Middle frontal gyrus (tissue), 1 donor: Measurements from ENCODE around the gene RBMS3.
"Not testable (repeated sequence)": the region's sequence is repeated elsewhere in the genome, so short reads cannot be mapped to it uniquely, and the experiment has no call there.

ENCODE experiments used
- DNase-seq: peaks from one replicate; pipeline ENCODE4 v3.0.0-alpha.2; 2015; ENCODE audit warnings: low spot score; ENCODE audit errors: extremely low spot score

The RBMS3 gene

GRCh38 chr3:29337565-29337964, 56.7 kb downstream of the RBMS3 start:
- no peak for DNase-seq

GRCh38 chr3:29338377-29338776, 57.5 kb downstream of the RBMS3 start:
- no peak for DNase-seq

GRCh38 chr3:29339016-29339833, 58.4 kb downstream of the RBMS3 start:
- no peak for DNase-seq

DNA sequence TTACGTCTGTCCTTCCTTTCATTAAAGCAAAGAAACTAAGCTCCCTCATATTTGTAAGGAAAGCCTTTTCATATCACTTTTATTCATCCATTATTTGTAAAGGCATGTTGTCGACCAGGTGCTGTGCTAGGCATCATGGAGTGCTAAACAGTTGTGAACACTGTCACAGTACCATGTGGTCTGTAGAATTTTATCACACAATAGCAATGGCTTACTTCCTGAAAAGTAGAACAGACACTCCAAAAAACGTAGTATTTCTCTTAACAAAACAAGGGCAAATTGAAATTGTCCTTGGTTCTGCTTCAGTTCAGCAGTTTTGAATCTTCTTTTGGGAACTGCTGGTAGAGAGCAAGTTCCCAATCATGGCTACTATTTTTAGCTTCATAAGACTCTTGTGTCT, 63.3 kb downstream of the RBMS3 start:
- no peak for DNase-seq

DNA sequence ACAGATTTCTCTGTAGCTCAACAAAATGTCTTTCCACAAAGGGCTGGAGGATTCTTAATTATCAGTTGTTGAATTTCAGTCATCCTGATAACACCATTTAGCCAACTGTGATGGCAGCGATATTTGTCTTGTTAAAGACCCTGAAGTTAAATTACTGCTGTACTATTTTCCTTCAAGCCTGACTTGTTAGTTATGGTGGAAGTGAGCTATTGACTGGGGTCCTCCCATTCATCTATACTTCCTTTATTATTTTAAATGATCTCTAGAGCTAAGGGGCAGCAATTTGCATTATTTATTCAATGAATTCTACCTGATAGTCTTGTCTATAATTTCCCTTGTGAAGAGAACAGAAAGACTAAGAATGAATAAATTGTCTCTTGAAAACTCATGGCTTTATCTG, 64.1 kb downstream of the RBMS3 start:
- DNase-seq: no peak

- DNase-seq: no peak
Observed at GRCh38 chr3:29345516-29346300, 64.8 kb downstream of the RBMS3 start.

- DNase-seq: no peak
Observed at GRCh38 chr3:29346828-29347227, 66.0 kb downstream of the RBMS3 start.

GRCh38 chr3:29347412-29347811, 66.5 kb downstream of the RBMS3 start:
- DNase-seq: no peak

- no peak for DNase-seq
Observed at GRCh38 chr3:29348316-29348715, 67.4 kb downstream of the RBMS3 start.

- DNase-seq: no peak
Observed at GRCh38 chr3:29349049-29349448, 68.2 kb downstream of the RBMS3 start.

- no peak for DNase-seq
Observed at GRCh38 chr3:29353807-29354206, 72.9 kb downstream of the RBMS3 start.

- no peak for DNase-seq
Observed at GRCh38 chr3:29354894-29355293, 74.0 kb downstream of the RBMS3 start.

GRCh38 chr3:29356062-29356461, 75.2 kb downstream of the RBMS3 start:
- no peak for DNase-seq

- not testable (repeated sequence) for DNase-seq
Observed at GRCh38 chr3:29360289-29360688, 79.4 kb downstream of the RBMS3 start.

DNA sequence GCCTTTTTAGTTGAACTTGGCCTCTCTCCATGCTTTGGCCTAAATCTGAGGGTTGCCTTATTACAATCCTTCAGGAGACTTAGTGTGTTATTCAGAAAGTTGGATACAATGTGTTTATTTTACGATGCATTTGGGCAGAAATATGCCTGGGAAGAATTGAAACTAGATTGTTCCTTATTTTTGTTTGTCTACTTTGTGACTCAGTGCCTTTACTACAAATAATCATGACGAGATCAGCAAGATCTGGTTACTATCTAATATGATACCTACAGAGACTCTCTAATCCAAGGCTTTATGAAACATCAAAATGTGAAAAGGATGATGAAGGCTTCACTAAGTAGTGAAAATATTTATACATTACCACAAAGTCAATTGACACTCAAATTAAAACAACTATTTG, 82.2 kb downstream of the RBMS3 start:
- no peak for DNase-seq

- DNase-seq: no peak
Observed at GRCh38 chr3:29370021-29370420, 89.2 kb downstream of the RBMS3 start.

GRCh38 chr3:29370476-29371420, 89.9 kb downstream of the RBMS3 start:
- DNase-seq: no peak

DNA sequence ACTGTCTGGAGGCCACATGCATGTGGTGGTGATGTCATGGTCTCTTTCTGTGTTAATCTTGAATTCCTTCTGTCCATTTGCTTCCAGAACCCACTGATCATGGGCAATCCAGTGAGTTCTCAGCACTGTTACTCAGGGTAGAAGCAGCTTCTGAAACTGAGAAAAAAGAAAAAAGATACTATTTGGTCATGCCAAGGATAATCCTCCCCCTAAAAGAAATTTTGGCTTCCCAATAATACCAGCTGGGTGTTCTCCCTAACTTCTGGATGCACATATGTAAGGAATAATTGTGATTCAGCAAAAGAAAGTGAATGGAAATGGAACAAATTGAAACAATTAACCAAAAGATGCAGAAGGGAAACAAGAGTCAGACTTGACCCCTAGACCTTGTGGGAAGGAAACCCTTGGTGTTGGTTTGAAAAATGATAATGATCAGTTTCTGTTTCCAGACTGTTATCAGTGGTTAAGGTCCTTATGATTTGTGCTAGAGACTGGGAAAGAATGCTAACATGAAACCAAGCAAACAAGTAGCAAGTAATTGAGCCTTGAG, 92.3 kb downstream of the RBMS3 start:
- no peak for DNase-seq

- DNase-seq: no peak
Observed at GRCh38 chr3:29374226-29374625, 93.4 kb downstream of the RBMS3 start.

GRCh38 chr3:29379097-29379496, 98.2 kb downstream of the RBMS3 start:
- no peak for DNase-seq

DNA sequence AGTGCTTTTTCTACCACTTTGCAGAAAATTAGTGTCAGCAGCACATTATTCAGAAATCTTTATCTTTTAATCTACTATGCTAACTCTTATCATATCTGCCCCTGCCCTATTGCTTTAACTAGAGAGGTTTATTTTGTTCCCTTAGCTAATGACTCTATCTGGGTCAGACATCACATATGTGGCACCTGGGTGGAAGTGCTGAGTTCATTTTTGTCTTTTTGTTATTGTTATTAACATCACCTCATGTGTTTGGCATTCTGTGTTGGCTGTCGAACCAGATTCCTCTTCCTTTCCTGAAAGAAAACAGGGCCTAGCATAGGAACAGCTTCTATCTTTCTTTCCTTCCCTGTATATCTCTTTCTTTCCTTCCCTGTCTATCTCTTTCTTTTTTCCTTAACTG, 100.7 kb downstream of the RBMS3 start:
- DNase-seq: no peak
